Gastroesophageal sphincter (tissue), 4 donors: ENCODE measurements around the gene RIOK3. TPM values are rescaled to one million over a fixed set of nuclear protein-coding genes. Genes with fewer than 3 reads are reported as not detected.
A peak's percentile ranks its signal among the peaks of the same experiment; 100 is the strongest.

ENCODE experiments used
- ATAC-seq: fragments of 150-250 bp; one replicate; pipeline ENCODE4 v1.9.1; 2016; ENCODE audit warnings: mild to moderate bottlenecking, moderate library complexity
- H3K27ac ChIP-seq, 4 donors: fragments of 200-600 bp; sonication (generic) in 3 of 4; 1 replicate in 3 of 4; 2 replicates in 1 of 4; pipeline ENCODE4 v1.5.1; 2016 to 2019
- H3K27me3 ChIP-seq: fragments of 200-600 bp; sonication (generic); one replicate; pipeline ENCODE4 v1.5.1; 2019
- H3K36me3 ChIP-seq, 2 donors: fragments of 200-600 bp; sonication (generic); one replicate each; pipeline ENCODE4 v1.5.1; 2019; ENCODE audit warnings: control low read depth in 1 of 2
- H3K4me1 ChIP-seq, 3 donors: fragments of 200-600 bp; sonication (generic); 1 replicate in 2 of 3; 2 replicates in 1 of 3; pipeline ENCODE4 v1.5.1; 2016 to 2019; ENCODE audit warnings: control low read depth in 2 of 3
- H3K4me3 ChIP-seq, 2 donors: fragments of 200-600 bp; sonication (generic); one replicate each; pipeline ENCODE4 v1.5.1; 2019; ENCODE audit warnings: mild to moderate bottlenecking in 1 of 2, moderate library complexity in 1 of 2
- H3K9me3 ChIP-seq, 3 donors: fragments of 200-600 bp; sonication (generic); one replicate each; pipeline ENCODE4 v1.5.1; 2017 to 2019; ENCODE audit warnings: control low read depth in 2 of 3
- CTCF ChIP-seq, 4 experiments: fragments of 200-600 bp in 2 of 4; fragments of 450-650 bp in 2 of 4; sonication (generic) in 1 of 4; IDR thresholded peaks; one replicate each; pipeline ENCODE4 v1.5.1; 2017 to 2019; ENCODE audit warnings: antibody characterized with exemption in 4 of 4, mild to moderate bottlenecking in 2 of 4, moderate library complexity in 2 of 4
- EP300 ChIP-seq: sonication (generic); formaldehyde crosslinking; IDR thresholded peaks from one replicate; pipeline ENCODE4 v1.6.1; 2017; ENCODE audit warnings: antibody characterized with exemption, mild to moderate bottlenecking
- POLR2A ChIP-seq, 2 donors: fragments of 450-650 bp; IDR thresholded peaks; one replicate each; pipeline ENCODE4 v1.6.1; 2017; ENCODE audit warnings: antibody characterized with exemption in 2 of 2, mild to moderate bottlenecking in 2 of 2, moderate library complexity in 1 of 2
- POLR2AphosphoS5 ChIP-seq: sonication (generic); formaldehyde crosslinking; IDR thresholded peaks from one replicate; pipeline ENCODE4 v1.6.1; 2017; ENCODE audit warnings: antibody characterized with exemption
- WGBS, 2 donors: methylation state at CpG; one replicate each; pipeline ENCODE4 v1.1.5; 2018; ENCODE audit warnings: low coverage in 1 of 2; 5-methylcytosine and 5-hydroxymethylcytosine counted together
- total RNA-seq, 4 donors: library from RNA; depleted of rRNA; stranded (reverse); fragments of >200 nt; gene quantifications; one replicate each; pipeline ENCODE4 v1.1.0, GENCODE V29; 2016

The RIOK3 gene
- total RNA-seq, 4 donors from 2014 or later: 30.8 to 84.1 (median 51.3) TPM

- TF ChIP-seq POLR2AphosphoS5: no peak
- peak; percentile 41 to 69 (median 53) for TF ChIP-seq CTCF (IDR thresholded peaks at IDR 0.05)
- Histone ChIP-seq H3K4me3 (no peak overlapping the region), H3K27ac (no peak overlapping the region), H3K36me3 (no peaks in the 10 kb centered on the region), H3K9me3 (no peaks in the 10 kb centered on the region), H3K4me1 (peaks cover 0 to 10% (median 3%) of the 10 kb centered on the region in 3 donors), H3K27me3 (no peaks in the 10 kb centered on the region)
- no peak for ATAC-seq
- 17 to 32% methylated on average over 4 to 5 of the region's 5 CpGs for WGBS, 2 donors
Observed at GRCh38 chr18:23498877-23499276, 45.8 kb downstream of the RIOK3 start.

- no peak for ATAC-seq
- H3K4me1 ChIP-seq: peaks cover under 1 to 15% (median 3%) of the 10 kb centered on the region in 3 donors
- no peaks in the 10 kb centered on the region for H3K36me3 ChIP-seq
- TF ChIP-seq POLR2AphosphoS5 (no peak), POLR2A (IDR thresholded peaks at IDR 0.05) (no peak), CTCF (IDR thresholded peaks at IDR 0.05) (no peak), EP300 (no peak)
- no peak overlapping the region for H3K4me3 ChIP-seq
- H3K27me3 ChIP-seq: no peaks in the 10 kb centered on the region
- 25 to 68% methylated on average over 3 to 11 of the region's 11 CpGs for WGBS, 2 donors
- no peaks in the 10 kb centered on the region for H3K9me3 ChIP-seq
- no peak overlapping the region for H3K27ac ChIP-seq
Observed at GRCh38 chr18:23499291-23499781, 46.2 kb downstream of the RIOK3 start.

- no peak overlapping the region for H3K4me3 ChIP-seq
- H3K4me1 ChIP-seq: peaks cover 6 to 38% (median 10%) of the 10 kb centered on the region in 3 donors
- WGBS, 2 donors: 88 to 91% methylated on average over 6 of the region's 6 CpGs
- H3K27ac ChIP-seq: no peak overlapping the region
- no peaks in the 10 kb centered on the region for H3K27me3 ChIP-seq
- no peaks in the 10 kb centered on the region for H3K9me3 ChIP-seq
- TF ChIP-seq POLR2AphosphoS5 (no peak), EP300 (no peak), CTCF (IDR thresholded peaks at IDR 0.05) (no peak), POLR2A (IDR thresholded peaks at IDR 0.05) (no peak)
- peaks cover 0 to 6% of the 10 kb centered on the region in 2 donors for H3K36me3 ChIP-seq
- no peak for ATAC-seq
Observed at GRCh38 chr18:23501626-23502025, 48.5 kb downstream of the RIOK3 start.

- H3K4me3 ChIP-seq: peak overlapping the region; percentile 92 to 98
- H3K9me3 ChIP-seq: no peaks in the 10 kb centered on the region
- ATAC-seq: no peak
- H3K27ac ChIP-seq: peak overlapping the region; percentile 84 to 96 (median 92)
- no peak for TF ChIP-seq CTCF (IDR thresholded peaks at IDR 0.05)
- TF ChIP-seq POLR2AphosphoS5: no peak
- no peak for TF ChIP-seq POLR2A (IDR thresholded peaks at IDR 0.05)
- TF ChIP-seq EP300: no peak
- H3K36me3 ChIP-seq: peaks cover 0 to 14% of the 10 kb centered on the region in 2 donors
- 10 to 25% methylated on average over 5 to 6 of the region's 6 CpGs for WGBS, 2 donors
- no peaks in the 10 kb centered on the region for H3K27me3 ChIP-seq
- peaks cover 6 to 47% (median 10%) of the 10 kb centered on the region in 3 donors for H3K4me1 ChIP-seq
Observed at GRCh38 chr18:23502516-23503037, 49.5 kb downstream of the RIOK3 start.
